Peyer's patch (tissue), 4 donors: ENCODE measurements around the gene CCDC28B.

Experiments used
- CTCF ChIP-seq, 6 experiments: fragments of 450-650 bp in 4 of 6; fragments of 200-600 bp in 2 of 6; sonication (generic) in 1 of 6; IDR thresholded peaks; one replicate each; pipeline ENCODE4 v1.5.1; 2017 to 2019; ENCODE audit warnings: antibody characterized with exemption in 6 of 6, mild to moderate bottlenecking in 3 of 6, moderate library complexity in 1 of 6
- POLR2A ChIP-seq, 2 donors: fragments of 450-650 bp; IDR thresholded peaks; one replicate each; pipeline ENCODE4 v1.5.1; 2017; ENCODE audit warnings: antibody characterized with exemption in 2 of 2, mild to moderate bottlenecking in 2 of 2, moderate library complexity in 2 of 2

GRCh38 chr1:32221581-32221979, 21.2 kb downstream of the CCDC28B start:
- no peak for TF ChIP-seq POLR2A (IDR thresholded peaks at IDR 0.05)
- no peak for TF ChIP-seq CTCF (IDR thresholded peaks at IDR 0.05)
